ENCODE data around the gene GNG5.
"Not testable (repeated sequence)": the region's sequence is repeated elsewhere in the genome, so short reads cannot be mapped to it uniquely, and the experiment has no call there.

The GNG5 gene

GRCh38 chr1:84462118-84462517 is 44.3 kb downstream of the GNG5 start:
- Histone ChIP-seq H3K36me3 (ENCODE audit: control insufficient read depth, insufficient read depth, low read length) (no peaks in the 10 kb centered on the region), H3K9me3 (ENCODE audit: control insufficient read depth, low read length) (no peaks in the 10 kb centered on the region), H3K4me1 (ENCODE audit: control insufficient read depth, insufficient read depth, low read length, poor library complexity, severe bottlenecking) (no peaks in the 10 kb centered on the region), H3K27me3 (replicated peaks; ENCODE audit: control insufficient read depth, insufficient read depth, low read length, poor library complexity, severe bottlenecking) (no peaks in the 10 kb centered on the region), H3K4me3 (ENCODE audit: insufficient read depth, low read depth, low read length, poor library complexity, severe bottlenecking) (no peak overlapping the region), H3K27ac (ENCODE audit: insufficient read depth, low read length, poor library complexity, severe bottlenecking) (no peak overlapping the region)
- DNase-seq: no peak

- Histone ChIP-seq H3K4me1 (ENCODE audit: control insufficient read depth, insufficient read depth, low read length, poor library complexity, severe bottlenecking) (no peaks in the 10 kb centered on the region), H3K4me3 (ENCODE audit: insufficient read depth, low read depth, low read length, poor library complexity, severe bottlenecking) (no peak overlapping the region), H3K27me3 (replicated peaks; ENCODE audit: control insufficient read depth, insufficient read depth, low read length, poor library complexity, severe bottlenecking) (no peaks in the 10 kb centered on the region), H3K27ac (ENCODE audit: insufficient read depth, low read length, poor library complexity, severe bottlenecking) (no peak overlapping the region), H3K36me3 (ENCODE audit: control insufficient read depth, insufficient read depth, low read length) (no peaks in the 10 kb centered on the region), H3K9me3 (ENCODE audit: control insufficient read depth, low read length) (no peaks in the 10 kb centered on the region)
- no peak for DNase-seq
These were observed 53.9 kb downstream of the GNG5 start for GRCh38 chr1:84452436-84452835.

GRCh38 chr1:84450910-84451309 is 55.5 kb downstream of the GNG5 start:
- no peak for DNase-seq
- no peaks in the 10 kb centered on the region for H3K27me3 ChIP-seq (replicated peaks; ENCODE audit: control insufficient read depth, insufficient read depth, low read length, poor library complexity, severe bottlenecking)
- no peaks in the 10 kb centered on the region for H3K4me1 ChIP-seq (ENCODE audit: control insufficient read depth, insufficient read depth, low read length, poor library complexity, severe bottlenecking)
- H3K36me3 ChIP-seq (ENCODE audit: control insufficient read depth, insufficient read depth, low read length): no peaks in the 10 kb centered on the region
- H3K4me3 ChIP-seq (ENCODE audit: insufficient read depth, low read depth, low read length, poor library complexity, severe bottlenecking): no peak overlapping the region
- no peaks in the 10 kb centered on the region for H3K9me3 ChIP-seq (ENCODE audit: control insufficient read depth, low read length)
- H3K27ac ChIP-seq (ENCODE audit: insufficient read depth, low read length, poor library complexity, severe bottlenecking): no peak overlapping the region

- H3K27ac ChIP-seq (ENCODE audit: insufficient read depth, low read length, poor library complexity, severe bottlenecking); H3K4me3 ChIP-seq (ENCODE audit: insufficient read depth, low read depth, low read length, poor library complexity, severe bottlenecking); H3K9me3 ChIP-seq (ENCODE audit: control insufficient read depth, low read length); DNase-seq; H3K27me3 ChIP-seq (replicated peaks; ENCODE audit: control insufficient read depth, insufficient read depth, low read length, poor library complexity, severe bottlenecking); H3K36me3 ChIP-seq (ENCODE audit: control insufficient read depth, insufficient read depth, low read length); H3K4me1 ChIP-seq (ENCODE audit: control insufficient read depth, insufficient read depth, low read length, poor library complexity, severe bottlenecking): not testable (repeated sequence)
These were observed 57.7 kb downstream of the GNG5 start for GRCh38 chr1:84448704-84449103.
